ENCODE data around the gene DNM1L. TPM values are rescaled to one million over a fixed set of nuclear protein-coding genes. Genes with fewer than 3 reads are reported as not detected.

The DNM1L gene
- total RNA-seq, 2 experiments from 2014 or later = 61.1 to 102 TPM

GRCh38 chr12:32756476-32757066 is 77.5 kb downstream of the DNM1L start:
- peak overlapping the region; percentile 100; the same call in 1 of the 2 replicates for H2AFZ ChIP-seq (ENCODE audit: low read length)
- intact Hi-C loops (cut with micrococcal nuclease; ENCODE audit: unreplicated experiment) = loop anchor here (1.0 kb wide), 1 partner anchor 163 kb away; no protein-coding TSS in a partner anchor
- DNase-seq (ENCODE audit: low spot score) = no peak
- H3K27ac ChIP-seq (ENCODE audit: low read depth, low read length, poor library complexity, severe bottlenecking) = peak overlapping the region; percentile 75
- H4K20me1 ChIP-seq (ENCODE audit: insufficient read depth, low read length) = 0 out of 2 replicates have a peak, but pooled peaks cover 6% of the 10 kb centered on the region
- no TSS peak for BruUV-seq (replicated peaks)
- TF ChIP-seq CTCF (conservative IDR thresholded peaks at IDR 0.05; ENCODE audit: low read length) (peak; percentile 48; the same call in 1 of the 2 replicates), EZH2phosphoT487 (IDR thresholded peaks at IDR 0.05; ENCODE audit: borderline replicate concordance, low read depth, low read length) (no peak)
- ChIA-PET CTCF (ENCODE audit: unreplicated experiment) (interaction anchor here (0.6 to 2.0 kb wide), 3 partner anchors 15 to 300 kb away, joined by 3 to 6 read pairs (median 3); no protein-coding TSS in a partner anchor), POLR2A (interaction anchor here (0.6 to 1.8 kb wide), 13 partner anchors 10 to 1266 kb away, joined by 3 to 13 read pairs (median 4); partner anchors contain the start of gene ALG10)
- H3K4me2 ChIP-seq (ENCODE audit: low read length) = peak overlapping the region; percentile 97
- no peaks in the 10 kb centered on the region for H3K9me2 ChIP-seq (ENCODE audit: insufficient read depth, low read length)
- H3K36me3 ChIP-seq (ENCODE audit: insufficient read depth, low read length) = peaks cover 26% of the 10 kb centered on the region
- H3K4me3 ChIP-seq (ENCODE audit: low read depth, low read length, poor library complexity, severe bottlenecking) = peak overlapping the region; percentile 85
- peaks cover 31% of the 10 kb centered on the region for H3K79me2 ChIP-seq (ENCODE audit: insufficient read depth, low read depth, low read length)
- H3K4me1 ChIP-seq (ENCODE audit: insufficient read depth, low read length, poor library complexity, severe bottlenecking) = peaks cover 27% of the 10 kb centered on the region
- no peaks in the 10 kb centered on the region for H3K9me3 ChIP-seq (ENCODE audit: low read length)

- DNase-seq (ENCODE audit: low spot score) = no peak
- Histone ChIP-seq H3K9me2 (ENCODE audit: insufficient read depth, low read length) (no peaks in the 10 kb centered on the region), H2AFZ (ENCODE audit: low read length) (no peak overlapping the region), H3K9me3 (ENCODE audit: low read length) (no peaks in the 10 kb centered on the region), H3K4me1 (ENCODE audit: insufficient read depth, low read length, poor library complexity, severe bottlenecking) (peaks cover 33% of the 10 kb centered on the region), H3K27ac (ENCODE audit: low read depth, low read length, poor library complexity, severe bottlenecking) (no peak overlapping the region), H3K36me3 (ENCODE audit: insufficient read depth, low read length) (peaks cover 21% of the 10 kb centered on the region), H3K4me3 (ENCODE audit: low read depth, low read length, poor library complexity, severe bottlenecking) (no peak overlapping the region), H3K79me2 (ENCODE audit: insufficient read depth, low read depth, low read length) (peaks cover 31% of the 10 kb centered on the region), H3K4me2 (ENCODE audit: low read length) (no peak overlapping the region), H4K20me1 (ENCODE audit: insufficient read depth, low read length) (0 out of 2 replicates have a peak, but pooled peaks cover 6% of the 10 kb centered on the region)
- no peak for TF ChIP-seq CTCF (conservative IDR thresholded peaks at IDR 0.05; ENCODE audit: low read length)
- no peak for TF ChIP-seq EZH2phosphoT487 (IDR thresholded peaks at IDR 0.05; ENCODE audit: borderline replicate concordance, low read depth, low read length)
- intact Hi-C loops (cut with micrococcal nuclease; ENCODE audit: unreplicated experiment) = no loop called here
- ChIA-PET CTCF (ENCODE audit: unreplicated experiment) (interaction anchor here (0.8 kb wide), 1 partner anchor 16 kb away, joined by 3 read pairs; no protein-coding TSS in a partner anchor), POLR2A (interaction anchor here (0.9 kb wide), 2 partner anchors 10 to 65 kb away, joined by 3 read pairs; no protein-coding TSS in a partner anchor)
- BruUV-seq (replicated peaks) = no TSS peak
These were observed 78.1 kb downstream of the DNM1L start for GRCh38 chr12:32757157-32757556.

GRCh38 chr12:32761716-32762115 is 82.6 kb downstream of the DNM1L start:
- TF ChIP-seq EZH2phosphoT487 (IDR thresholded peaks at IDR 0.05; ENCODE audit: borderline replicate concordance, low read depth, low read length) = no peak
- no peak for TF ChIP-seq CTCF (conservative IDR thresholded peaks at IDR 0.05; ENCODE audit: low read length)
- DNase-seq (ENCODE audit: low spot score) = peak; percentile 54
- Histone ChIP-seq H3K4me1 (ENCODE audit: insufficient read depth, low read length, poor library complexity, severe bottlenecking) (peaks cover 14% of the 10 kb centered on the region), H3K4me3 (ENCODE audit: low read depth, low read length, poor library complexity, severe bottlenecking) (no peak overlapping the region), H3K4me2 (ENCODE audit: low read length) (peak overlapping the region; percentile 29), H3K36me3 (ENCODE audit: insufficient read depth, low read length) (no peaks in the 10 kb centered on the region), H4K20me1 (ENCODE audit: insufficient read depth, low read length) (no peaks in the 10 kb centered on the region), H3K9me3 (ENCODE audit: low read length) (no peaks in the 10 kb centered on the region), H3K27ac (ENCODE audit: low read depth, low read length, poor library complexity, severe bottlenecking) (no peak overlapping the region), H3K79me2 (ENCODE audit: insufficient read depth, low read depth, low read length) (no peaks in the 10 kb centered on the region), H3K9me2 (ENCODE audit: insufficient read depth, low read length) (no peaks in the 10 kb centered on the region), H2AFZ (ENCODE audit: low read length) (peak overlapping the region; percentile 66)
- ChIA-PET POLR2A (no interaction called here), CTCF (ENCODE audit: unreplicated experiment) (no interaction called here)
- BruUV-seq (replicated peaks) = no TSS peak
- intact Hi-C loops (cut with micrococcal nuclease; ENCODE audit: unreplicated experiment) = no loop called here

All from OCI-LY7 (cell line).